Left lobe of liver (tissue), 2 donors: ENCODE measurements around the gene EYA3. TPM values are rescaled to one million over a fixed set of nuclear protein-coding genes. Genes with fewer than 3 reads are reported as not detected.

ENCODE experiments used
- ATAC-seq: fragments of 200-7000 bp; cut with Tn5 transposase; one replicate; pipeline ENCODE4 v1.9.1; 2020; ENCODE audit warnings: mild to moderate bottlenecking, moderate library complexity
- DNase-seq: peaks from one replicate; pipeline ENCODE4 v3.0.0-alpha.2; 2020; ENCODE audit warnings: low spot score
- total RNA-seq: library from RNA; stranded (reverse); gene quantifications from one replicate; pipeline ENCODE4 v1.2.1, GENCODE V29; 2021
- donor health status: DM: no; HTN: no; CAD: no; lungs with moderate emphysema.
- donor health status: DM: no; HTN: yes; CAD: no.

EYA3 gene
- total RNA-seq, 1 donor from 2014 or later, result 6.9 TPM

- DNase-seq, result no peak
- no peak for ATAC-seq
These were observed 114.5 kb downstream of the EYA3 start for GRCh38 chr1:27973771-27974416.

DNA sequence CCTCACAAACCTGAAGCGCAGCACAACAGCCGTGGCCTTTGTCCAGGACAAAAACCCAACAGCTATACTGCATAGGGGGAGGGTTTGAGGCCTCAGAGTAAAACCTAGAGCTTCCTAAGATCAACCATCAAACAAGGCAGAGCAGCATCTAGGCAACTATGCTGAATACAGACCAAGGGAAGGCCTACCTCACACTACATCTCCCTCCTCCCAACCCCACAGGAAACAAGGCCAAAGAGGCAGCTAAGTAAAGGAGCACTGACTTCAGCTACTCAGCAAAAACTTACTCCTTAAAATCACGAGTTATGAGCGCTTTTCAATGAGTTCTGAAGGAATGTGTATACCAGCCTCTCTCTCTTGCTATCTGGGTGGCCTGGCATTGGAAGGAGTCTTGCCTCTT, 116.3 kb downstream of the EYA3 start:
- DNase-seq (peak; percentile 33), ATAC-seq (no peak)

DNA sequence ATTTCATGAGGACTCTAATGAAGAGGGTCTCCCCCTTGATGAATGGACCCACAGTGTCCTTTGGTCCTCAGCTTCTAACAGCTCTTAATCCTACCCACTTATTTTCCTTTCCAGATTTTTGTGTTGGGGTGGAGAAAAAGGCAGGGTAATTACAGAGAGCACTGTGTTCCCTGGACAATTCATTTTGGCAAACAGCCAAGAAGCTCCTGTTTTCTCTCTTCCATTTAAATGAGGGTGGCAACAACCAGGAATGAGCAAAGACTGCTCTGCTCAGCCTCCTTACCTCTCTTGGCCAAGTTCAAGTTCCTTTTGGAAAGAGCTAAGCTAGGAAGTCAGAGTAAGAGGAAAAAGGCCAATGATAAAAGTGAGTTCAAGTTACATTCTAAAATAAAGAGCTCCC, 116.7 kb downstream of the EYA3 start:
- peak; percentile 12 for DNase-seq
- peak; percentile 53 for ATAC-seq

DNA sequence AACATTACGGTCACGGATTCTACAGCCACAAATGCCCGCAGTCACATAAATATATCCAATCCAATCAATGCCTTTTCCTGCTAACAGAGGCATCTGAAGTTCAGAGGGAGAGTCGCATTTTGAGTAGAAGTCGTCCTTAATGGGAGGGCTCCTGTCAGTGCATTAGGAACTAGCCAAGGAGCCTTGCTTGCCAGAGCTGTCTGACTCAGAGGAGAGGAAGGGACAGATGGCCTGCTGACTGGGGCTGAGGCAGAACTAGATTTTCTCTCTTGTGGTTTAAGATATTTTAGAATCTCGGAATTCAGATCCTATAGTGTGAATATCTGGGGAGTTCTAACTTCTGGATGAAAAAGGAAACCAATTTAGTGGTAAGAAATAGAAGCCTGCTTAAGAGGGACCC, 118.0 kb downstream of the EYA3 start:
- no peak for ATAC-seq
- DNase-seq, result peak; percentile 8

- ATAC-seq (no peak), DNase-seq (peak; percentile 14)
These were observed 119.7 kb downstream of the EYA3 start for GRCh38 chr1:27968692-27969091.

DNA sequence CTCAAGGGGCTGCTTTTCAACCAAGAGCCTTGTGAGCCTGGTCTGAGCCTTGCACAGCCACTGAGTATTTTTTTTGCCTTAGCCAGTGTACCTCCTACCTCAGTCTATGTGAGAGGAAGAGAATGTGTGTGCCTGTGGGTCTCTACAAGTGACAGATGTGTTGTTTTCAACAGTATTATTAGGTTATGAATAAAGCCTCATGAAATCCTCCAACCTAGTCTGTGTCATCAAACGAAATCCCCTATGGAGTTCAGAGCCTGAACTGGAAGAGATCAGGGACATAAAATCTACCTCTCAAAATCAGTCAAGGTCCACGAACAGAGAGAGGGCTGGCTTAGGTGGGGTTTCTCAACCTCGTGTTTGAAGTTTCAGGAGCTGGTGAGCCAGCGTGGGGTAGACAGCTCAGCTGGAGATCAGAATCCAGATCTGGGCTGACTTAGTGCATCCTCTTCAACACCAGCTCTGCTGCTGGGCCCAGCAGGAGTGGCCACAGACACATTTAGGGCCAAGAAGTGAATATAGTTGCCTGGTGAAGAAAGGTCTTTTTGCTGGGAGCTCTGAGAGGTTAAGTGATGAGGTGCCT, 120.4 kb downstream of the EYA3 start:
- DNase-seq (peak; percentile 22), ATAC-seq (no peak)

DNA sequence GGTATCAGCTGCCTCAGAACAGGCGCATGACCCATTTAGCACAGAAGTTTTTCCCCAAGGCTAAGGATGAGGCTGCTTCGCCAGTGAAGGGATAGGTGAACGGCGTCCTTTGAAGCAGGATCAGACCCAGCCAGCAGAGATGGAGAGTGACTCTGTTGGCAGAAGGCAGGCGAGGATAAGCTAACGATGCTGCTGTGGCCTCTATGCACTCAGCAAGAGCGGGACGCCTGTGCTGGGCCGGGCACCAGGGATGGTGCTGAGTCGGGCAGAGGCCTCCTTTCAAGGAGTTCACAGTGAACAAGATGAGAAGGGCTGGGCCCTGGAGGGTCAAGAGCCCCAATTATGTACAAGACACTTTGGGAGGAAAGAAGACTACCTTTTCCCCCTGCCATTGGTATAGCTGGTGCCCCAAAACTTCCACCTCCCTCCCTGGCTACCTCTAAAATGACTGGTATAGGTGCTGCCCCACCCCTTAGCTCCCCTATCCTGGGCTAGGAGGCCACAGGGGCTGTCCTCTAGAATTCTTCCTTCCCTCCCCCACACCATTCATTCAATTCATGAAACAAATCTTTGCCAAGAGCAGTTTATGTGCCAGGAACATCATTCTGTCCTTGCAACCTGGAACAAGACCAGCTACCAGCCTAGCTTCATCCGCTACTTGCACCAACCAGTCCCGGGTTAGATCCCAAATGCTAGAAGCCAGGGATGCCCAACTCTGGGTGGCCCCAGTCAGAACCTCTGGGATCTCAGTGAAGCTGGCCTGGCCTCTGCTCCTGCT, 121.1 kb downstream of the EYA3 start:
- peak; percentile 52 for ATAC-seq
- peak; percentile 40 for DNase-seq

DNA sequence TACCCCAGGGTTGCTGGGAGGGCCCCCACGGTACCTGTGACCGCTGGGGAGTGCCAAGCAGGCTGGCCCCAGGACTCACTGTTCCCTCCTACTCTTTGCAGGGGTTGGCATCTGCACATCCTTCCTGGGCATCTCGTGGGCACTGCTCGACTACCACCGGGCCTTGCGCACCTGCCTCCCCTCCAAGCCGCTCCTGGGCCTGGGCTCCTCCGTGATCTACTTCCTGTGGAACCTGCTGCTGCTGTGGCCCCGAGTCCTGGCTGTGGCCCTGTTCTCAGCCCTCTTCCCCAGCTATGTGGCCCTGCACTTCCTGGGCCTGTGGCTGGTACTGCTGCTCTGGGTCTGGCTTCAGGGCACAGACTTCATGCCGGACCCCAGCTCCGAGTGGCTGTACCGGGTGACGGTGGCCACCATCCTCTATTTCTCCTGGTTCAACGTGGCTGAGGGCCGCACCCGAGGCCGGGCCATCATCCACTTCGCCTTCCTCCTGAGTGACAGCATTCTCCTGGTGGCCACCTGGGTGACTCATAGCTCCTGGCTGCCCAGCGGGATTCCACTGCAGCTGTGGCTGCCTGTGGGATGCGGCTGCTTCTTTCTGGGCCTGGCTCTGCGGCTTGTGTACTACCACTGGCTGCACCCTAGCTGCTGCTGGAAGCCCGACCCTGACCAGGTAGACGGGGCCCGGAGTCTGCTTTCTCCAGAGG, 121.9 kb downstream of the EYA3 start:
- DNase-seq, result peak; percentile 44
- ATAC-seq, result no peak

GRCh38 chr1:27963393-27963792, 125.0 kb downstream of the EYA3 start:
- no peak for ATAC-seq
- no peak for DNase-seq

GRCh38 chr1:27961646-27962221, 126.7 kb downstream of the EYA3 start:
- ATAC-seq (no peak), DNase-seq (no peak)

DNA sequence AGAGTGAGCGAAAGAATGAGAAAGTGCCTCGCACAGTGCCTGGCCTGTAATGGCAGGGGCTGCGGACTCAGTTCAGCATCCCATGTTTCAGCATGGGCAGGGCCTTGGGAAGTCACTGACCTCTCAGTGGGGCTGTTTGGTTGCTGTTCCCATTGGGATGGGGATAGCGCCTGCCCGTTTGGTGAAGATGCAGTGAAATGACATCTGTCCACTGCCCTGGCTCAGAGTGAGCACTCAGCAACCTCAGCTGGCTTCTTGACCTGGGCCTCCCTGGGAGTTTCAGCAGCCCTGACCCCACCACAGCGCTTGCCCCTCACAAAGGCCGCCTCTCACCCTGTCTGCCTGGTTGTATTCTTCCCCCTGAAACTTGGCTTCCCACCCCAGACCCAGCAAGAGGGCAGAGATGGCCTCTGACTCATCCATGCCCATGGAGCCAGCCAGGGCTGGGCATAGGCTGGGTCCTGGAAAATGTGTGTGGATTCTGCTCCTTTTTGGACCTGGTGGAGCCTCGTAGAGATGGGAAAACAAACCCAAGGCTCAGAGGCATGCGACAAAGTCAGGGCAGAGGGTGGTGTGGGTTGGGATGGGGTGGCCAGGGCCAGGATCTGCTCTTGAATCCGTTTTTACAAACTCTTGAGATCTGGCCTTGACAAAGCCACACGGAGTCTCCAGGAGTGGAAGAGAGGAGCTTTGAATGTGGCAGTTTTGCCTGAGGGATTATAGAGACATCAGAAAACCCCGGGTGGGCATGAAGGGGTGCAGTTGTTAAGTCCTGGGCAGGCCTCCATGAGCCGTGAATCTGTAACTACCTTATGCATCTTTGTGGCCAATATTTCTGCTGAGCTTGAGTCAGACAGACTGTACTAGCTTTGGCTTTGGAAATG, 127.4 kb downstream of the EYA3 start:
- DNase-seq (no peak), ATAC-seq (no peak)

GRCh38 chr1:27959792-27960603, 128.4 kb downstream of the EYA3 start, which contains the start of gene XKR8:
Gene XKR8 (plus strand): TSS chr1:27959973. CDS start chr1:27960070, 97 bp downstream.
- peak; percentile 89 for DNase-seq
- peak; percentile 94 for ATAC-seq

DNA sequence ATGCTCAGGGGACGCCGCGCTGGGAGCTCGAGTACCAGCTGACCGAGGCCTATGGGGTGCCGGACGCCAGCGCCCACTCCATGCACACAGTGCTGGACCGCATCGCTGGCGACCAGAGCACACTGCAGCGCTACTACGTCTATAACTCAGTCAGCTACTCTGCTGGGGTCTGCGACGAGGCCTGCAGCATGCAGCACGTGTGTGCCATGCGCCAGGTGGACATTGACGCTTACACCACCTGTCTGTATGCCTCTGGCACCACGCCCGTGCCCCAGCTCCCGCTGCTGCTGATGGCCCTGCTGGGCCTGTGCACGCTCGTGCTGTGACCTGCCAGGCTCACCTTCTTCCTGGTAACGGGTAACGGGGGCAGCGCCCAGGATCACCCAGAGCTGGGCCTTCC, 129.9 kb downstream of the EYA3 start:
- ATAC-seq (no peak), DNase-seq (no peak)

DNA sequence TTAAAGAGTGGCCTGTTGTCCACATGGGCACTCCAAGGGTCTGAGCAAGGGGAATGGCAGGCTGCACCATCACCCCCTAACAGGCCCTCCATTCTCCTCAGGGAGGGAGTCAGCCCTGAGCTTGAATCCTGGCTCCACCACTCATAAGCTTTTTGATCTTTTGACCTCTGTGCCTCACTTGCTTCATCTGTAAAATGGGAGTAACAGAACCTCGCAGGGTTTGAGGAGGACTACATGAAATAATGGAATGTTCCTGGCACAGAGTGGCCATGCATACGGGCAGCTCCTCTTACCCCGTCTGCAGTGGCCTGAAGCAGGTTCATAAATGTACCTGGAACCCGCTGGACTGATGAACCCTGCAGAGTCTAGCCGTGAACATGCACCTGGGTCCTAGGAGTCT, 130.8 kb downstream of the EYA3 start:
- no peak for DNase-seq
- no peak for ATAC-seq

- DNase-seq (no peak), ATAC-seq (no peak)
These were observed 131.6 kb downstream of the EYA3 start for GRCh38 chr1:27956761-27957160.

GRCh38 chr1:27955076-27955475, 133.3 kb downstream of the EYA3 start:
- no peak for ATAC-seq

DNA sequence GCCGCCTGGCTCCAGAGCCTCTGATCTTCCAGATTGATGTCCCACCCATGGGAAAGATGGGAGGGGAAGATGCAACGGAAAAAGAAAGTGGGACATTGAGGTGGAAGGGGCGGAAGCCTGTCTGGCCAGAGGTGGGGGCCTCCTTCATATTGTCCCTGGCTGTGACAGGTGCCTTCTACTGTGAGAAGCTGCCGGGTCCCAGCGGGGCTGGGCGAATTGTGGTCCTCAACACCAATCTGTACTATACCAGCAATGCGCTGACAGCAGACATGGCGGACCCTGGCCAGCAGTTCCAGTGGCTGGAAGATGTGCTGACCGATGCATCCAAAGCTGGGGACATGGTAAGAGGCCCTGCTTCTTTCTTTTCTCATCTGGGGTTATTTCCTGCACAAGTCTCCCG, 134.2 kb downstream of the EYA3 start:
- no peak for DNase-seq

More at GRCh38 chr1:27955076-27955475, 133.3 kb downstream of the EYA3 start:
- DNase-seq, result no peak

GRCh38 chr1:27952147-27952546, 136.3 kb downstream of the EYA3 start:
- ATAC-seq (peak; percentile 92), DNase-seq (peak; percentile 85)

More for the DNA sequence above, 134.2 kb downstream of the EYA3 start:
- no peak for ATAC-seq

DNA sequence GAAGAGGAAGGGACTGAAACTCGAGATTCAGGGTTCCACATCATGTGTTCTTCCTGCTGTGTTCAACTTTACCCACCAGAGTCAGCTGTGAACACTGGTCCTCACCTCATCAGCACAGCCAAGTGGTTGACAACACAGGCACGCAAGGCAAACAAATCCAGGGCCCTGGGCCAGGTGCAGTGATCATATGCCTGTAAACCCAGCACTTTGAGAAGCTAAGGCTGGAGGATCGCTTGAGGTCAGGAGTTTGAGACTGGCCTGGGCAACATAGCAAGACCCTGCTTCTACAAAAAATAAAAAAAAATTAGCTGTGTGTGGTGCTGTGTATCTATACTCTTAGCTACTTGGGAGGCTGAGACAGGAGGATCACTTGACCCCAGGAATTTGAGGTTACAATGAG, 137.0 kb downstream of the EYA3 start:
- ATAC-seq (peak; percentile 79), DNase-seq (peak; percentile 84)
